Tibial artery (tissue), 4 donors: ENCODE data around the gene COPS6.
"Not testable (repeated sequence)": the region's sequence is repeated elsewhere in the genome, so short reads cannot be mapped to it uniquely, and the experiment has no call there.

ENCODE experiments used
- DNase-seq, 2 donors: peaks; one replicate each; pipeline ENCODE4 v3.0.0-alpha.2; 2019
- H3K27ac ChIP-seq, 2 donors: fragments of 200-600 bp; sonication (generic) in 1 of 2; 1 replicate in 1 of 2; 2 replicates in 1 of 2; pipeline ENCODE4 v1.5.1; 2018 to 2019; ENCODE audit warnings: mild to moderate bottlenecking in 1 of 2
- H3K27me3 ChIP-seq, 2 donors: fragments of 200-600 bp; sonication (generic) in 1 of 2; one replicate each; pipeline versions ENCODE4 v1.5.1 to v1.6.0; 2016 to 2019
- H3K36me3 ChIP-seq, 3 donors: fragments of 200-600 bp; sonication (generic) in 2 of 3; one replicate each; pipeline ENCODE4 v1.5.1; 2016 to 2019; ENCODE audit warnings: mild to moderate bottlenecking in 2 of 3
- H3K4me1 ChIP-seq, 4 donors: fragments of 200-600 bp; sonication (generic) in 2 of 4; 1 replicate in 3 of 4; 2 replicates in 1 of 4; pipeline ENCODE4 v1.5.1; 2016 to 2019
- H3K4me3 ChIP-seq, 2 donors: fragments of 200-600 bp; sonication (generic) in 1 of 2; 1 replicate in 1 of 2; 2 replicates in 1 of 2; pipeline ENCODE4 v1.5.1; 2018 to 2019; ENCODE audit warnings: mild to moderate bottlenecking in 2 of 2
- H3K9me3 ChIP-seq, 3 donors: fragments of 200-600 bp; sonication (generic) in 1 of 3; one replicate each; pipeline ENCODE4 v1.5.1; 2016 to 2019
- intact Hi-C: fragments of 100-400 bp; cut with DNase I; formaldehyde crosslinking; loops from one replicate; pipeline ENCODE4 v1.15.0; 2023; ENCODE audit warnings: low total_unique reads
- TF ChIP-seq, protein P1 (sequence below), 2 experiments: fragments of 200-600 bp in 1 of 2; fragments of 450-650 bp in 1 of 2; IDR thresholded peaks; one replicate each; pipeline ENCODE4 v1.5.1; 2017 to 2019; ENCODE audit warnings: antibody characterized with exemption in 2 of 2, mild to moderate bottlenecking in 1 of 2, moderate library complexity in 1 of 2

Gene COPS6

DNA sequence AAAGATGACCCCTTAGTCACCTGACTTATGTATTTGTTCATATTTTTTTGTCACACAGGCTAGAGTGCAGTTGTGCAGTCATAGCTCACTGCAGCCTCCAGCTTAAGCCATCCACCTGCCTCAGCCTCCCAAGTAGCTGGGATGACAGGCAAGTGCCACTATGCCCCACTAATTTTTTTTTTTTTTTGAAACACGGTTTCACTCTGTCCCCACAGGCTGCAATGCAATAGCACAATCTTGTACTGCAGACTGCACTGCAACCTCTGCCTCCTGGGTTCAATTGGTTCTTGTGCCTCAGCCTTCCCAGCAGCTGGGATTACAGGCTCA lies 39.8 kb downstream of the COPS6 start:
- Histone ChIP-seq H3K27me3 (no peaks in the 10 kb centered on the region), H3K4me1 (peaks cover 0 to 31% (median 15%) of the 10 kb centered on the region in 4 donors), H3K27ac (peak overlapping the region in 1 of 2 donors; percentile 87), H3K36me3 (peaks cover 0 to 11% (median 2%) of the 10 kb centered on the region in 3 donors), H3K4me3 (peak overlapping the region in 1 of 2 donors; percentile 88), H3K9me3 (no peaks in the 10 kb centered on the region)
- TF ChIP-seq, protein P1, sequence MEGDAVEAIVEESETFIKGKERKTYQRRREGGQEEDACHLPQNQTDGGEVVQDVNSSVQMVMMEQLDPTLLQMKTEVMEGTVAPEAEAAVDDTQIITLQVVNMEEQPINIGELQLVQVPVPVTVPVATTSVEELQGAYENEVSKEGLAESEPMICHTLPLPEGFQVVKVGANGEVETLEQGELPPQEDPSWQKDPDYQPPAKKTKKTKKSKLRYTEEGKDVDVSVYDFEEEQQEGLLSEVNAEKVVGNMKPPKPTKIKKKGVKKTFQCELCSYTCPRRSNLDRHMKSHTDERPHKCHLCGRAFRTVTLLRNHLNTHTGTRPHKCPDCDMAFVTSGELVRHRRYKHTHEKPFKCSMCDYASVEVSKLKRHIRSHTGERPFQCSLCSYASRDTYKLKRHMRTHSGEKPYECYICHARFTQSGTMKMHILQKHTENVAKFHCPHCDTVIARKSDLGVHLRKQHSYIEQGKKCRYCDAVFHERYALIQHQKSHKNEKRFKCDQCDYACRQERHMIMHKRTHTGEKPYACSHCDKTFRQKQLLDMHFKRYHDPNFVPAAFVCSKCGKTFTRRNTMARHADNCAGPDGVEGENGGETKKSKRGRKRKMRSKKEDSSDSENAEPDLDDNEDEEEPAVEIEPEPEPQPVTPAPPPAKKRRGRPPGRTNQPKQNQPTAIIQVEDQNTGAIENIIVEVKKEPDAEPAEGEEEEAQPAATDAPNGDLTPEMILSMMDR (IDR thresholded peaks at IDR 0.05), result no peak
- no peak for DNase-seq
- intact Hi-C loops, result no loop called here

DNA sequence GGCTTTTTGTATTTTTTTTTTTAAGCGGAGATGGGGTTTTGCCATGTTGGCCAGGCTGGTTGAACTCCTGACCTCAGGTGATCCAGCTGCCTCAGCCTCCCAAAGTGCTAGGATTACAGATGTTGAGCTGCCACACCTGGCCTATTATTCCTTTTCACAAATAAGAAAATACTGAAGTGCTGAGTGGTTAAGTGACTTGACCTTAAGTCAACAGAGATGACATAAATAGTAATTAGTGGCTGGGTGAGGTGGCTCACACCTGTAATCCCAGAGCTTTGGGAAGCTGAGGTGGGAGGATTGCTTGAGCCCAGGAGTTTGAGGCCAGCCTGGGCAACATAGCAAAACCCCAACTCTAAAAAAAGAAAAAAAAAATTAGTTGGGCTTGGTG lies 41.4 kb downstream of the COPS6 start:
- DNase-seq, H3K27ac ChIP-seq, H3K27me3 ChIP-seq, H3K4me3 ChIP-seq, H3K9me3 ChIP-seq, intact Hi-C loops, H3K36me3 ChIP-seq: not testable (repeated sequence)
- peaks cover 0 to 31% (median 15%) of the 10 kb centered on the region in 4 donors for H3K4me1 ChIP-seq

DNA sequence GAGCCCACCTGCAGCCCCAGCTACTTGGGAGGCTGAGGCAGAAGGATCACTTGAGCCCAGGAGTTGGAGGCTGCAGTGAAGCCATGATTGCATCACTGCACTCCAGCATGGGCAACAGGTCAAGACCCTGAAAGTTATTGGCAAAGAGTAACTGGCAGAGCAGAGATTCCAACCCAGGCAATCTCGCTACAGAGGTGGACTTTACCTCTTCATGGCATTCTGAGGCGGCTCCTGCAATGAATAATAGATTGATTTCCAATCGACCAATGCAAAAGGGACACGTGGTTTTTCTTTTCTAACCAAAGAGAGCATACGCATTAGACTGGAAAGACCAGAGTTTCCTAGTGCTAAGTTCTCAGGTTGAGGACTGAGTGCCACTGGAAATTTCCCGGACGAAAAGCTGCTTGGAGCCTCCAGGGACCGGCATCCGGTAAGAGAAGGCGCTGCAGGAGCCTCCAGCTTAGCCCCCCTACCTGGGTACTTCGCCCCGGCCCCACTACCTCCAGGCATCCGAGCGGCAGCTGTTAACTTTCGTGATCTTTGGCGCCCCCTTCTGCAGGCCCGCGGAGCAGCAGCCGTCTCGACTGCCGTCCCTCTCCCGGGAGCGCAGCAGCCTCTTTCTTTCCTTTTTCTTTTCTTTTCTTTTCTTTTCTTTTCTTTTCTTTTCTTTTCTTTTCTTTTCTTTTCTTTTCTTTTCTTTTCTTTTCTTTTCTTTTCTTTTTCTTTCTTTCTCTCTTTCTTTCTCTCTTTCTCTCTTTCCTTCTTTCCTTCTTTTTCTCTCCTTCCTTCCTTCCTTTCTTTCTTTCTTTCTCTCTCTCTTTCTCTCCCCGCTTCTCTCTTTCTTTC lies 42.1 kb downstream of the COPS6 start:
- Histone ChIP-seq H3K27me3 (no peaks in the 10 kb centered on the region), H3K36me3 (no peaks in the 10 kb centered on the region), H3K4me1 (peaks cover 0 to 26% (median 12%) of the 10 kb centered on the region in 4 donors), H3K4me3 (peak overlapping the region in 1 of 2 donors; percentile 19), H3K27ac (no peak overlapping the region), H3K9me3 (no peaks in the 10 kb centered on the region)
- peak; percentile 72 to 86 for DNase-seq
- intact Hi-C loops, result no loop called here
- TF ChIP-seq, protein P1 (IDR thresholded peaks at IDR 0.05), result peak; percentile 80 to 89

DNA sequence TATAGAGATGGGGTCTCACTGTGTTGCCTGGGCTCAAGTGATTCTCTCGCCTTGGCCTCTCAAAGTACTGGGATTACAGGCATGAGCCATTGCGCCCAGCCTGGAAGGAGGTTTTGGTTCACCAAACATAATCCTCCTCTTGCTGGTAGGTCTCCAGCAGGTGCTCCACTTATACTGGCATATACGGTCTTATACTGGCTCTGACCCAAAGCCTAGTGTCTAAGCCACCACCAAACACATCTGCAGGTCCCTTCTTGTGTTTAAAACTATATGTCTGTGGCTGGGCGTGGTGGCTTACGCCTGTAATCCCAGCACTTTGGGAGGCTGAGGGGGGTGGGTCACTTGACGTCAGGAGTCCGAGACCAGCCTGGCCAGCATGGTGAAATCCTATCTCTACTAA lies 43.4 kb downstream of the COPS6 start:
- Histone ChIP-seq H3K4me3 (no peak overlapping the region), H3K27ac (no peak overlapping the region), H3K9me3 (no peaks in the 10 kb centered on the region), H3K36me3 (no peaks in the 10 kb centered on the region), H3K4me1 (peaks cover 0 to 19% (median 9%) of the 10 kb centered on the region in 4 donors), H3K27me3 (peaks cover 0 to 5% of the 10 kb centered on the region in 2 donors)
- TF ChIP-seq, protein P1 (IDR thresholded peaks at IDR 0.05), result no peak
- intact Hi-C loops, result no loop called here
- DNase-seq, result no peak

DNA sequence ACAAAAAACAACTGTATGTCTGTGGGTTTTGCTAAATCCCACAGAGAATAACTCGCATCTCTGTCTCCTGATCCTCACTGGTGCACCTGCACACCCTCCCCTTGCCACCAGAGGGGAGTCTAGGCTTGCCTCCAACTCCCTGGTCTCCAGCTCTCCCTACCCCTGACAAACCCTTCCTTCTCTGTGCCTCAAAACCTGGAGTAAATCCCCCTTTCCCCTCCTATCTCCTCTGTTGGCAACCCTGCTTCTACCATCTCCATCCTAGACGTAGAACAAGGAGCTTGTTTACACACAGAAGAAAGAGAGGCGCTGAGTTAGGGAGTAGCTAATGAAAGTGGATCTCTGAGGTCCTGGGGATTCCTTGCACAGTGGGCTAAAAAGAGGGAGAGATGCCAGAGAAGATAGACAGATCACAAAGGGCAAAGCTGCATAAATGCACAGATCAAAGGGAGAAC lies 44.0 kb downstream of the COPS6 start:
- peaks cover 0 to 5% of the 10 kb centered on the region in 2 donors for H3K27me3 ChIP-seq
- no peak for DNase-seq
- TF ChIP-seq, protein P1 (IDR thresholded peaks at IDR 0.05), result peak; percentile 67 to 70
- H3K36me3 ChIP-seq, result no peaks in the 10 kb centered on the region
- no peak overlapping the region for H3K4me3 ChIP-seq
- intact Hi-C loops, result no loop called here
- no peaks in the 10 kb centered on the region for H3K9me3 ChIP-seq
- H3K4me1 ChIP-seq, result peaks cover 0 to 18% (median 8%) of the 10 kb centered on the region in 4 donors
- no peak overlapping the region for H3K27ac ChIP-seq
